HG03571 (cell line): Measurements from ENCODE around the gene LIPT2.

ENCODE experiments used
- ATAC-seq: cut with Tn5 transposase; IDR thresholded peaks from one replicate; pipeline ENCODE4 v1.9.1; 2021; ENCODE audit not compliant: unreplicated experiment

The LIPT2 gene

GRCh38 chr11:74466916-74467885 lies 26.3 kb downstream of the LIPT2 start, which contains the start of gene KCNE3:
Gene KCNE3 (minus strand): TSS chr11:74467549. CDS start chr11:74457563, 9,986 bp downstream.
- ATAC-seq = no peak

- ATAC-seq = no peak
These were observed 28.2 kb downstream of the LIPT2 start for GRCh38 chr11:74465291-74465708.

GRCh38 chr11:74464746-74465145 lies 28.8 kb downstream of the LIPT2 start:
- ATAC-seq = no peak

GRCh38 chr11:74463216-74463615 lies 30.3 kb downstream of the LIPT2 start:
- no peak for ATAC-seq

- no peak for ATAC-seq
These were observed 30.9 kb downstream of the LIPT2 start for GRCh38 chr11:74462631-74463030.

GRCh38 chr11:74462009-74462408 lies 31.5 kb downstream of the LIPT2 start:
- ATAC-seq = no peak

- no peak for ATAC-seq
These were observed 32.9 kb downstream of the LIPT2 start for GRCh38 chr11:74460481-74461154.

GRCh38 chr11:74460065-74460464 lies 33.5 kb downstream of the LIPT2 start:
- no peak for ATAC-seq

- no peak for ATAC-seq
These were observed 33.9 kb downstream of the LIPT2 start for GRCh38 chr11:74459584-74459983.

- no peak for ATAC-seq
These were observed 36.2 kb downstream of the LIPT2 start for GRCh38 chr11:74457356-74457755.

GRCh38 chr11:74453373-74453975 lies 40.0 kb downstream of the LIPT2 start:
- ATAC-seq = peak; percentile 59

- no peak for ATAC-seq
These were observed 41.2 kb downstream of the LIPT2 start for GRCh38 chr11:74452366-74452765.

- ATAC-seq = no peak
These were observed 43.2 kb downstream of the LIPT2 start for GRCh38 chr11:74450318-74450717.

- peak; percentile 63 for ATAC-seq
These were observed 44.1 kb downstream of the LIPT2 start for GRCh38 chr11:74449369-74449931.

- ATAC-seq = no peak
These were observed 45.8 kb downstream of the LIPT2 start for GRCh38 chr11:74447720-74448119.

GRCh38 chr11:74446532-74446938 lies 47.0 kb downstream of the LIPT2 start:
- ATAC-seq = no peak

- ATAC-seq = no peak
These were observed 49.2 kb downstream of the LIPT2 start for GRCh38 chr11:74444173-74444826.

GRCh38 chr11:74443071-74443864 lies 50.3 kb downstream of the LIPT2 start:
- ATAC-seq = no peak

- ATAC-seq = no peak
These were observed 50.9 kb downstream of the LIPT2 start for GRCh38 chr11:74442636-74443035.
